ENCODE measurements around the gene NEK6.

The NEK6 gene

GRCh38 chr9:124281931-124282371 lies 24.2 kb downstream of the NEK6 start:
- DNase-seq, result no peak

DNA sequence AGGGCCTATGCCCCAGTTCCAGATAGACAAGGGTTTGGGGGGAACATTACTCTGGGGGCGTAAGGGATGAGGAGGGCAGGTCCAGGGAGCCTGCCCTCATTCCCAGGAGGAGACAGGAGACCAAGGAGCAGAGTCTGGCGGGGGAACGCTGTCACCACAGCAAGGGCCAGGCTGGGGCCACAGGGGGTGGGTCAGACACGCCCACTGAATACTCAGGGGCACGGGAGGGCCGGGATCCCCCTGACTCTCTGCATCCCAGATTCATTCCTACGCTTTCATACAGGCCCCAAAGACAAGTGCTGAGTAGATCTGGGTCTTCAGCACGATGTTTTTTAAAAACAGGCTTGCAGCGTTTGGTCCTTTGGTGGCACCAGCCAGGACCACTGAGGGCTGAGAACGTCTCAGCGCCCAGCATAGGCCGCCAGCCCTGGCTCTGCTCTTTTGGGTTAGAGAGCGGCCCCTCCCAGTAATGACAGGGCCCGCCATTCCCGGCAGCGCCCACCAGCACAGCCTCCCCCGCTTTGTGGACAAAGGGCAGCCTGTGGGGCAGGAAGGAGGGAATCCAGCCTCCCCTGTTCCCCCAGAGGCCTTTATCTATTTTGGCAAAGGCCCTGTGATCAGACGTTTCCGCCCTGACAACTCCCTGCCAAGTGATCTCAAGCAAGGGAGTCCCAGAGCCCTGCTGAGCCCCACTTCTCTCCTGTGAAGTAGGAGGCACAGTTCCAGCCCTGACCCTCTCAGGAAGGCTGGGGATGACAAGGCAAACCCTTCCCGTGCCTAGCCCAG lies 24.9 kb downstream of the NEK6 start:
- DNase-seq, result no peak

DNA sequence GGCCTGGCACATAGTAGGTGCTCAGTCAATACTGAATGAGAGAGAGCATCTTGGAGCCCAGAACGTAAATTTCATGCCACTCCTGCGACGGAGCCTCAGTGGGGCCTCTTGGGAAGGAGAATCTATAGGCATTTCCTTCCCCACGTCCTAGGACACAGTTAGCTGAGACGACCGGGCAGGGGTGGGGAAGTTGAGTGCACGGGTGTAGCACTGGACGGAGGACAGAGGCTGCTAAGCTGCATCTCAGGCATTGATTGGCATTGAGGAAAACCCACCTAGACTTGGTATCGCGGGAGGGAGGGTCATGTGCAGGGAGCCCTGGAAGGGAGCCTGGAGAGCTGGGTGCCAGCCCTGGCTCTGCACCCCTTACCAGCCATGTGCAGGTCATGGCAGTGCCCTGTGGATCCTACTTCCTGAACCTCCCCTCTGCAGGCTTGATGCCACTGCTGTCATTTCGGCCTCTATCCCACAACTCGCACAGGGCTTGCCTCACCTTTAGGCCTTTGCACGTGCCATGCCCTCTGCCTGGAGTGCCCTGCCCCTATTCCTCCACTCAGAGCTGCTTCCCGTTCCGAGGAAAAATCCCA lies 25.6 kb downstream of the NEK6 start:
- no peak for DNase-seq

DNA sequence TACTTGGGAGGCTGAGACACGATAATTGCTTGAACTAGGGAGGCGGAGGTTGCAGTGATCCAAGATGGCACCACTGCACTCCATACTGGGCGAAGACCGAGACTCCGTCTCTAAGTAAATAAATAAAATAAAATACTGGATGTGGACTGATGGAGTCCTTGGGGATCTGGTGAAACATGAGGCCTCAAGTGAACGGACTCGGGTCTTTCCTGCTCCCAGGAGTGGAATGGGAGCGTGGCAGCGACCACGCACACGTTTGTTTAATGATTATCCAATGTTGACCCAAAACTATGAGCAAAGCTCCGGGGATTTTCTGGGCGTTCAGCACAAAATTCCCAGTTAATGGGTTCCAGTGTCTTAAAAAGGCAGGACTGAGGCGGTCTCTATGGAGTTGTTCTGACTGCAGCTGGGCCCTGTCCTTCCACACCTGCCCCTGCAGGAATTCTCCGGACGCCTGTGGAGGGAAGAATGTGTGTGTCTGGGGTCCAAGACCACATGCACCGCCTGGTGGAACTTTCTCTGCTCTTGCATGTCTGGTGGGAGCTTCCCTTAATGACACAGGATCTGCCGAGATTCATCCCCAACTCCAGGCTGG lies 26.6 kb downstream of the NEK6 start:
- no peak for DNase-seq

GRCh38 chr9:124284940-124285441 lies 27.2 kb downstream of the NEK6 start:
- no peak for DNase-seq

DNA sequence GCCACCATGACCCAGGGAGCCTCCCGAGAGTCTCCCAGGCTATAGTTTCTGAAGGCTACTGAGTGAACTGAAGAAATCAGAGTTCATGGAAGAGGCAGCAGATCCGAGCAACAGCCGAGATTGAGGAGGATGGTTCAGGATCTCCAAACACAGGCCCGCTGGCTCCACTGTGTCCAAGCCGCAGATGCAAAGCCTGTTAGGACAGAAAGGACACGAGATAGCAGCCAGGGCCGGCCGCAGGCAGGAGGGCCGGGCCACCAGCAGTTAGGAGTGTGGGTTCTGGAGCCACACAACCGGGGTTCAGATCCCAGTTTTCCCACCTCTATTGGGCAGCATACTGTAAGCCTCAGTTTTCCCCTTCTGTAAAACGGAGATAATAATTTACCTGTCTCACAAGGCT lies 27.7 kb downstream of the NEK6 start:
- no peak for DNase-seq

- DNase-seq, result peak; percentile 37
Measured at GRCh38 chr9:124285903-124286291, 28.1 kb downstream of the NEK6 start.

- DNase-seq, result peak; percentile 25
Measured at GRCh38 chr9:124286292-124286931, 28.7 kb downstream of the NEK6 start.

DNA sequence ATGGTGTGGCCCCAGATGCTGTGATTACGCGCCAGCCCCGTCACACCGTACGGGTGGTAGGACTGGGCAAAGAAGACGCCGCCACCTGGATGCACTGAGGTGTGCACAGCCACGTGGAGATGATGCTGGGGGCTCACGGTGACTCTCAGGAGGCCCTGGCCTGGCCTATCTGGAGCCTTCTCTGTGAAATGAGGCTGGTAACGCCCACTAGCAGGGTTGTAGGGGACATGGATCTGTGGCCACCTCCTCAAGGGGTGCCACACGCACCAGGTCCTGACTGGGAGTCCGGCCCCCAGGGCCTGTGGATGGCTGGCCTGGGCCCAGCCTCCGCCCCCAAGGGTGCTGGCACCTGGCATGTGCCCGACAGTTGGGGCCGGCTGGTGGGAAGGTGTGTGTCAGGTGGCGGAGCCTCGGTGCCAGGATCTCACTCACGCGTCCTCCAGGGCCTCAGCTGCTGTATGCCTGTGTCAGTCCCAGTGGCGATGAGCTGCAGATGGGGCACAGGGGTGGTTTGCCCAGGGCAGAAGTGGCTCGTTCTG lies 32.4 kb downstream of the NEK6 start:
- DNase-seq, result no peak

- no peak for DNase-seq
Measured at GRCh38 chr9:124290743-124291554, 33.2 kb downstream of the NEK6 start.

GRCh38 chr9:124291801-124292396 lies 34.1 kb downstream of the NEK6 start:
- peak; percentile 24 for DNase-seq

DNA sequence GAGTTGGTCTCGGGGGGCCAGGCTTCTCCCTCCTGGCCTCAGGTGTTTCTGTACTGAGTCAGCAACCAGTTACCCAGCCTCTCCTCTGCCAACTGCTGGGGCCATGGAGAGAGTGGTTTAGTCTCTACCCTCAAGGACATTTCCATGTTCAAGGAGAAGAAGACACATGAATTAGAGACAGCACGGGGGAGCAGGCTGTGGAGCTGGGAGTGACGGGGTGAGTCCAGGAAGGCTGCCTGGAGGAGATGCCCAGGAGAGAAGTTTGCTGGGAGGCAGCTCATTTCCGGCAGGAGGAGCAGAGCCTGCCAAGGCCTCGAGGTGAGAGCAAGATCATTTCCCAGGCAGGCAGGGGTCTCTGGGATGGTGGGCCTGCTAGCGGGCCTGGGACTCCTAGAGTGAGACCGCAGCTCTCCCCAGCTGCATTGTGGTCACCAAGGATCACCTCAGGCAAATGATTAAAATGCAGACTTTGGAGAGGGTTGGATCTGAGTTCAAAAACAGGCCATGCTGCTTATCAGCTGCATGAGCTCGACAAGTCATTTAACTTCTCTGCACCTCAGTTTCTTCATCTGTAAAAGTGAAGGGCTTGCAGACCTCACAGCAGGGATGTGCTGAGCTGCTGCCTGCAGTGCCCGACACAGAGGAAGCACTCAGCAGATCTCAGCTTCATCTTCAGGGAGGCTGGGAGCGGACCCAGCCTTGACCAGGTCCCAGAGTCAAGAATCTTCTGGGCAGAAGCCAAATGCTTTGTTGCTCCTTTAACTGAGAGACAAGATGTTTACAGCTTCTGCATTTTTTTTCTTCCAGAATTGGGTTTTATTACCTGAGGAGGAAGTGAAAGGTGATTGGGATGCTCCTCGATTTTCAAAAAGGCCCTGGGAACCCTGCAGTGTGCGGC lies 35.2 kb downstream of the NEK6 start:
- DNase-seq, result no peak

- no peak for DNase-seq
Measured at GRCh38 chr9:124293718-124294506, 36.2 kb downstream of the NEK6 start.

DNA sequence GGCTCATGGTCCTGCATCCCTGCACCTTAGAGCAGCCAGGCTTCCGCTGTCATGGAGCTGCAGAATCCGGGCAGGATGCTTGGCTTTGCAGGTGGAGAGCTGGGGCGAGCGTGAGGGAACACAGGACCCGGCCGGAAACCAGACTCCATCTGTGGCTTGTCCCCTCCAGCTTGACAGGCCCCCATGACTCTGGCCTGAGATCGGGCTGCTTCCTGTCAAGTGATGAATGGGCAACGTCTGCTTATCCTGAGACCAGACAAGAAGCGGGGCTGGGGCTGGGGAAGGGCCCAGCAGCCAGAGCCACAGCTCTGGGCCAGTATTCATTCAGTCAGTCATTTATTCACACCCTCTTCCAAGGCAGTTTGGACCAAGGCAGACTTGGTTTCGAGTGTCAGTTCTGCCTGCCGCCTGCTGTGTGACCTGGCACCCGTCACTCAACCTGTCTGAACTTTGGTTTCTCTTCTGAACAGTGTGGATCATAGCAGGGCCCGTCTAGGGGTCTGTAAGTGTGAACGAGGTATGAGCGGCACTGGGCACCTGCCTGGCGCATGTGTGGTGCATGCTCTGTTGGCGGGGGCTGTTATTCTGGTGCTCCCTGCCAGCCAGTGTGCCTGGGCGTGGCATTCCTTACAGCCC lies 37.5 kb downstream of the NEK6 start:
- no peak for DNase-seq

DNA sequence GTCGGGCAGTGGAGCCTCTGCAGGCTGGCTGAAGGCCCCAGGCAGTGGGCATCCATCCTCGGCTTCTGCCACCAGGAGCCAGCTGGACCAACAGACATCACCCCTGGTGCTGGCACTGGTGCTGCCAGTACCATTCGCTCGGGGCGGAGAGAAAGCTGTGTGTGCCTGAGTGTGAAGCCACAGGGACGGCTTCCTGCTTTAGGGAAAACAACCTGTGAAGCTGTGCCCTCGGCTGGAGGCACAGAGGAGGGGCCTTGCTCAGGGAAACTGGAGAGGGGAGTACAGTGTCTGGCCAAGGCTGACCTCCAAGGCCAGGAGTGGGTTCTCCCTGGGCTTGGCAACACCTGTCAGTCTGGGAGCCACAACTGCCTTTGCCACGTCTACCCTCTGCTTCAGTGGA lies 38.3 kb downstream of the NEK6 start:
- DNase-seq, result no peak

DNA sequence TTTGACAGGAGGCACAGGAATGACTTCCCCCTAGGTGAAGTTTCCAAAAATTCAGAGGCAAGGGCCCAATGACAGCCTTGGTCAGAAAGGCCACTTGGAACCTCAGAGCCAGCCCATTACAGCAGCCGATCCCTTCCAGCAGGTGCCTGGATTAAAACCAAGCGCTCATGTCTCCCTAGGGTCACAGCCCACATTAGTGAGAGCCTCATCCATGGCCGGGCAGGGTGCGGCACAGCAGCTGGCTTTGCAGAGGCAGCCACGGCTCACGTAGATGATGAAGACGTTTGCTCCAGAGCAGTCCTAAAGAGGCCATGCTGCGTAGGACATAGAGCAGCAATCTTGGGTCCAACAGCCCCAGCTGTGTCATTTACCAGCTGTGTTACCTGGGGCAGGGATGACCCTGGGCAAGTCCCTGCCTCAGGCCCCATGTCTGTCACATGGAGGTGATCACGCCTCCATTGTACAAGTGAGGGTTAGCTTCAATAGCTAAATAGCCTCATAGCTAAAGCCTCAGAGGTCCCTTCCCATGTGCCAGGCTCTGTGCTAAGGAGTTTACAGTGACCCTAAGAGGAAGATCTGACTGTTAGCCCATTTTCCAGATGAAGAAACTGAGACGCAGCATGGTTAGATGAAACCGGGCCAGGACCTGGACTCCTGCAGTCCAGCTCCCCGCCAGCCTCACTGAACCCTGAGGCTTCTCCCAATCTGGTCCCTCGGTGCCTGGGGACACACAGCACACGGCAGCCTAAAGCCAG lies 39.2 kb downstream of the NEK6 start:
- no peak for DNase-seq

DNA sequence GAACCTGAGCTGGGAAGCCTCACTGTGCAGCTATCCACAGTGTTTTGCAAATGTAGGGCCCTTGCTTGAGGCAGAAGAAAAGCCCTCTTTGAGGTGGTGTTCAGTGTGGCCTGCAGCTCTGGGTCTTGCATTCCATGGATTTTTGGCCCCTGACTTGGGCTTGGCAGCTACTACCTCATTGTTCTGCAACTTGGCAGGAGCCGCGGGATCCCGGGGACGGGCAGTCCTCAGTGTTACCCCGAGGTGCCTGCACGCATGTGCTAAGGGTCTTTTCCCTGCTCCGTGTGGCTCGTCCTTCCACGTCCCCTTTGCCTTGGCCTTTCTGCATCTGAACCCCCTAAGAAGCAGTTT lies 39.8 kb downstream of the NEK6 start:
- no peak for DNase-seq

DNA sequence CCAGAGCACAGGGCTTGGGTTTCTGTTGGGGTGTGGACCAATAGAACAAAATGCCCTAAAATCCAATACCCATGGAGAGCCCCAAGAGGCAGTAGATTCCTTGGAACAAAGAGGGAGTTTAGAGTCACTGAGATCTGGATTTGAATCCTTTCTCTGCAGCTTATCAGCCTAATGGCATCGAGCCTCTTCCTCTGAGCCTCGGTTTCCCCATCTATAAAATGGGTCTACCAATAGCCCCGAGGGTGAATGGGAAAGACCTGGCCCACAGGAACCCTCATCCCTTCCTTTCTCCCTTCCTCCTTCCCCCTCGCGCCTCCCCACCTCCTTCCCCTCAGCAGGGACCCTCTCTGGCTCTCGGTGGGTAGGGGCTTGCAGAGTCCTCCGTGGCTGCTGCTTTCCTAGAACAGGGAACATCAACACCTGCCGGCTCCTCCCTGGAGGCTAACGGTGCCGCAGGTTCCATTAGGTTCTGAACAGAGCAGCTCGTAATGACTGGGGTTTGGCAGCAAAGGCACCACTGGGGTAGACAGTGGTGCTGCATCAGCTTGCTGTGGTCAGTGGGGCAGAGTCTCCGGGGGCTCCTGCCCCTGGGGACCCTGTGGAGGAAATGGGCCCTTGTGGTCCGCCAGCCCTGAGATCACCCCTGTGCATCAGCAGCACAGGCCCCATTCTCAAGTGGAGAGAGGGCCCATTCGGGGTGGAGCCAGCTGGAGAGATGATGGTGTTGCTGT lies 40.3 kb downstream of the NEK6 start:
- DNase-seq, result no peak

Measured in CD4-positive, alpha-beta T cell treated with Interleukin-17A for 1 hour (primary cell).